MG63 (cell line): ENCODE results near the gene FLNB. TPM values are rescaled to one million over a fixed set of nuclear protein-coding genes. Genes with fewer than 3 reads are reported as not detected.

Source experiments
- DNase-seq: peaks from one replicate; pipeline ENCODE4 v3.0.0-alpha.2; 2020
- H3K27me3 ChIP-seq: fragments of 250-450 bp; sonication (Bioruptor Pico); 2 replicates; pipeline ENCODE4 v1.5.1; 2020; ENCODE audit warnings: mild to moderate bottlenecking, moderate library complexity
- H3K36me3 ChIP-seq: fragments of 250-450 bp; sonication (Bioruptor Pico); 2 replicates; pipeline ENCODE4 v1.5.1; 2020; ENCODE audit warnings: mild to moderate bottlenecking, moderate library complexity
- H3K4me3 ChIP-seq: fragments of 250-450 bp; sonication (Bioruptor Pico); 2 replicates; pipeline ENCODE4 v1.5.1; 2020; ENCODE audit warnings: mild to moderate bottlenecking, moderate library complexity
- H3K9me3 ChIP-seq: fragments of 250-450 bp; sonication (Bioruptor Pico); 2 replicates; pipeline ENCODE4 v1.5.1; 2020; ENCODE audit warnings: mild to moderate bottlenecking, moderate library complexity
- total RNA-seq: library from RNA; depleted of rRNA; stranded (reverse); fragments of >200 nt; shearing (Covaris generic); gene quantifications from 2 replicates; pipeline ENCODE4 v1.2.3, GENCODE V29; 2014; ENCODE audit warnings: low replicate concordance; rRNA removed

The FLNB gene
- 103 and 128 TPM in 2 replicates for total RNA-seq

GRCh38 chr3:58008141-58009025 is at the start of gene FLNB:
Gene FLNB (plus strand): TSS chr3:58008422. CDS start chr3:58008565, 143 bp downstream.
- DNase-seq, result peak; percentile 63

GRCh38 chr3:57958642-57959422 is 49.4 kb upstream of the FLNB start:
- Histone ChIP-seq H3K27me3 (no peaks in the 10 kb centered on the region), H3K9me3 (no peaks in the 10 kb centered on the region), H3K4me3 (no peak overlapping the region), H3K36me3 (no peaks in the 10 kb centered on the region)
- DNase-seq, result no peak

More at GRCh38 chr3:58008141-58009025, at the start of gene FLNB:
- Histone ChIP-seq H3K27me3 (no peaks in the 10 kb centered on the region), H3K9me3 (no peaks in the 10 kb centered on the region), H3K4me3 (peak within 1 kb of the TSS; percentile 86), H3K36me3 (peaks cover 4% of the 10 kb centered on the region)

GRCh38 chr3:57959423-57960173 is 48.6 kb upstream of the FLNB start:
- Histone ChIP-seq H3K9me3 (no peaks in the 10 kb centered on the region), H3K4me3 (no peak overlapping the region), H3K36me3 (no peaks in the 10 kb centered on the region), H3K27me3 (no peaks in the 10 kb centered on the region)
- no peak for DNase-seq

GRCh38 chr3:57960174-57960505 is 48.1 kb upstream of the FLNB start:
- Histone ChIP-seq H3K27me3 (no peaks in the 10 kb centered on the region), H3K36me3 (no peaks in the 10 kb centered on the region), H3K9me3 (no peaks in the 10 kb centered on the region), H3K4me3 (no peak overlapping the region)
- no peak for DNase-seq

- H3K27me3 ChIP-seq, result no peaks in the 10 kb centered on the region
Observed at GRCh38 chr3:57961177-57961827, 46.9 kb upstream of the FLNB start.

GRCh38 chr3:57961828-57962447 is 46.3 kb upstream of the FLNB start:
- Histone ChIP-seq H3K27me3 (no peaks in the 10 kb centered on the region), H3K36me3 (no peaks in the 10 kb centered on the region), H3K4me3 (no peak overlapping the region), H3K9me3 (no peaks in the 10 kb centered on the region)
- no peak for DNase-seq

More at GRCh38 chr3:57961177-57961827, 46.9 kb upstream of the FLNB start:
- Histone ChIP-seq H3K9me3 (no peaks in the 10 kb centered on the region), H3K4me3 (no peak overlapping the region), H3K36me3 (no peaks in the 10 kb centered on the region)
- no peak for DNase-seq

- Histone ChIP-seq H3K9me3 (no peaks in the 10 kb centered on the region), H3K27me3 (no peaks in the 10 kb centered on the region), H3K36me3 (no peaks in the 10 kb centered on the region), H3K4me3 (no peak overlapping the region)
- no peak for DNase-seq
Observed at GRCh38 chr3:57962448-57962834, 45.8 kb upstream of the FLNB start.

GRCh38 chr3:57963811-57964346 is 44.3 kb upstream of the FLNB start:
- Histone ChIP-seq H3K36me3 (no peaks in the 10 kb centered on the region), H3K27me3 (no peaks in the 10 kb centered on the region), H3K9me3 (no peaks in the 10 kb centered on the region), H3K4me3 (no peak overlapping the region)
- DNase-seq, result no peak

GRCh38 chr3:57966829-57967228 is 41.4 kb upstream of the FLNB start:
- no peaks in the 10 kb centered on the region for H3K36me3 ChIP-seq
- no peak overlapping the region for H3K4me3 ChIP-seq
- DNase-seq, result peak; percentile 37
- H3K9me3 ChIP-seq, result no peaks in the 10 kb centered on the region
- no peaks in the 10 kb centered on the region for H3K27me3 ChIP-seq

GRCh38 chr3:57967590-57967989 is 40.6 kb upstream of the FLNB start:
- Histone ChIP-seq H3K36me3 (no peaks in the 10 kb centered on the region), H3K27me3 (no peaks in the 10 kb centered on the region), H3K4me3 (no peak overlapping the region), H3K9me3 (no peaks in the 10 kb centered on the region)
- DNase-seq, result no peak

GRCh38 chr3:57968501-57968900 is 39.7 kb upstream of the FLNB start:
- no peaks in the 10 kb centered on the region for H3K9me3 ChIP-seq
- no peaks in the 10 kb centered on the region for H3K27me3 ChIP-seq
- no peak overlapping the region for H3K4me3 ChIP-seq
- no peak for DNase-seq
- no peaks in the 10 kb centered on the region for H3K36me3 ChIP-seq

GRCh38 chr3:57971975-57972374 is 36.2 kb upstream of the FLNB start:
- no peak for DNase-seq
- Histone ChIP-seq H3K4me3 (no peak overlapping the region), H3K36me3 (no peaks in the 10 kb centered on the region)

GRCh38 chr3:57972531-57973111 is 35.6 kb upstream of the FLNB start:
- no peaks in the 10 kb centered on the region for H3K27me3 ChIP-seq
- DNase-seq, result no peak

More at GRCh38 chr3:57971975-57972374, 36.2 kb upstream of the FLNB start:
- Histone ChIP-seq H3K27me3 (no peaks in the 10 kb centered on the region), H3K9me3 (no peaks in the 10 kb centered on the region)

GRCh38 chr3:57973715-57974477 is 34.3 kb upstream of the FLNB start:
- H3K9me3 ChIP-seq, result no peaks in the 10 kb centered on the region
- H3K27me3 ChIP-seq, result no peaks in the 10 kb centered on the region
- no peaks in the 10 kb centered on the region for H3K36me3 ChIP-seq
- no peak for DNase-seq
- no peak overlapping the region for H3K4me3 ChIP-seq

More at GRCh38 chr3:57972531-57973111, 35.6 kb upstream of the FLNB start:
- no peaks in the 10 kb centered on the region for H3K9me3 ChIP-seq
- no peak overlapping the region for H3K4me3 ChIP-seq
- no peaks in the 10 kb centered on the region for H3K36me3 ChIP-seq
